ENCODE measurements around the gene IKBIP. TPM values are rescaled to one million over a fixed set of nuclear protein-coding genes. Genes with fewer than 3 reads are reported as not detected.

IKBIP gene
- total and polyA plus RNA-seq, 9 of the 15 experiments (the other 6 are each of a cell fraction or from before 2014, with no cell fraction given), result 3.3 to 19.5 (median 14.9) TPM

DNA sequence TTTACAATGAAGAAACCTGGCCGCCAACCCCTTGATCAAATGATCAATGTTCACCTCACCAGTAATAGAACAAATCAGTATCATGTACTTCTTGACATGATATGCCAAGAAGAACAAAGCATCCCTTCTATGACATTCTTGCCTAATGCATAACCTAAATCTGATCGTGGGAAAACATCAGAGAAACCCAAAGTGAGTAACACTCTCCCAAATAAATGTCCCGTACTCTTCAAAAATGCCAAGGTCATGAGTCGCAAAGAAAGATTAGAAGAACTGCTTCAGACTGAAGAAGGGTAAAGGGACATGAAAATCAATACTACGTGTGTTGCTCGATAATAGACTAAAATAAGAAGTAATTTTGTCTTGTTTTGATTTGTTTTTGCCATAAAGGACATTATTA lies 62.5 kb downstream of the IKBIP start (continued):
- no peak for TF ChIP-seq PHTF2 (CRISPR knock-in tag; IDR thresholded peaks at IDR 0.05)
- TF ChIP-seq, protein P1, sequence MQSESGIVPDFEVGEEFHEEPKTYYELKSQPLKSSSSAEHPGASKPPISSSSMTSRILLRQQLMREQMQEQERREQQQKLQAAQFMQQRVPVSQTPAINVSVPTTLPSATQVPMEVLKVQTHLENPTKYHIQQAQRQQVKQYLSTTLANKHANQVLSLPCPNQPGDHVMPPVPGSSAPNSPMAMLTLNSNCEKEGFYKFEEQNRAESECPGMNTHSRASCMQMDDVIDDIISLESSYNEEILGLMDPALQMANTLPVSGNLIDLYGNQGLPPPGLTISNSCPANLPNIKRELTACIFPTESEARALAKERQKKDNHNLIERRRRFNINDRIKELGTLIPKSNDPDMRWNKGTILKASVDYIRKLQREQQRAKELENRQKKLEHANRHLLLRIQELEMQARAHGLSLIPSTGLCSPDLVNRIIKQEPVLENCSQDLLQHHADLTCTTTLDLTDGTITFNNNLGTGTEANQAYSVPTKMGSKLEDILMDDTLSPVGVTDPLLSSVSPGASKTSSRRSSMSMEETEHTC (IDR thresholded peaks at IDR 0.05), result no peak

DNA sequence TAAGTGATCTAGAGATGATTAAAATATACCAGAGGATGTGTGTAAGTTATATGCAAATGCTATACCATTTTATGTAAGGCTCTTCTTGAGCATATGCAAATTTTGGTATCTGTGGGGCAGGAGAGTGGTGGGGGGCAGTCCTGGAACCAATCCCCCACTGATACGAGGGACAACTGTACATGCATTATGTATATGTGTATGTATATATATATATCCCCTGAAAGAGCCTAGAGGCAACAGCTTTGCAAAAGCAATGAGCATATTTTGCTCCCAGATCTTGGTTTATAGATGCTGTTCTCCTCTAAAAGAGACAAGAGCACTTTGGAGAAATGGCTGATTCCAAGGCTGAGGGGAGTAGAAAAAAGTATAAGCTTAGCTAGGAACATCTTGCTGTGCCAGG lies 63.5 kb downstream of the IKBIP start:
- no peak for FAIRE-seq

More for the DNA sequence above, 63.5 kb downstream of the IKBIP start:
- H3K4me3 ChIP-seq, result no peak overlapping the region
- H3K4me1 ChIP-seq (replicated peaks in 1 of 2; ENCODE audit: control insufficient read depth in 2 of 2, insufficient read depth in 2 of 2, low read length in 2 of 2), result peaks cover 4 to 15% of the 10 kb centered on the region in 2 experiments; a peak in 3 of 5 replicates
- no peaks in the 10 kb centered on the region for H3K27me3 ChIP-seq (ENCODE audit: control insufficient read depth in 2 of 2, insufficient read depth in 2 of 2, low read length in 2 of 2)
- H3K79me2 ChIP-seq (ENCODE audit: control insufficient read depth, insufficient read depth, low read length), result no peaks in the 10 kb centered on the region
- in situ Hi-C loops (cut with MboI), result no loop called here
- intact Hi-C loops (cut with micrococcal nuclease), result no loop called here
- CTCF ChIA-PET (ENCODE audit: low intra/inter-chr PET ratio), result no interaction called here
- ATAC-seq, result no peak
- H3K9me1 ChIP-seq (ENCODE audit: control insufficient read depth, insufficient read depth, low read length), result no peaks in the 10 kb centered on the region
- TF ChIP-seq BRCA1 (IDR thresholded peaks at IDR 0.05) (no peak), BRCA1 (CRISPR knock-in tag; IDR thresholded peaks at IDR 0.05) (no peak), RFX5 (IDR thresholded peaks at IDR 0.05; ENCODE audit: low read depth, low read length) (no peak), NR2F6 (CRISPR knock-in tag; IDR thresholded peaks at IDR 0.05) (no peak), IRF2 (CRISPR knock-in tag; IDR thresholded peaks at IDR 0.05) (no peak)
- TF ChIP-seq, protein P2, sequence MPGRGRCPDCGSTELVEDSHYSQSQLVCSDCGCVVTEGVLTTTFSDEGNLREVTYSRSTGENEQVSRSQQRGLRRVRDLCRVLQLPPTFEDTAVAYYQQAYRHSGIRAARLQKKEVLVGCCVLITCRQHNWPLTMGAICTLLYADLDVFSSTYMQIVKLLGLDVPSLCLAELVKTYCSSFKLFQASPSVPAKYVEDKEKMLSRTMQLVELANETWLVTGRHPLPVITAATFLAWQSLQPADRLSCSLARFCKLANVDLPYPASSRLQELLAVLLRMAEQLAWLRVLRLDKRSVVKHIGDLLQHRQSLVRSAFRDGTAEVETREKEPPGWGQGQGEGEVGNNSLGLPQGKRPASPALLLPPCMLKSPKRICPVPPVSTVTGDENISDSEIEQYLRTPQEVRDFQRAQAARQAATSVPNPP (IDR thresholded peaks at IDR 0.05; ENCODE audit: borderline replicate concordance, insufficient read depth, insufficient read length), result no peak
- TF ChIP-seq, protein P3, sequence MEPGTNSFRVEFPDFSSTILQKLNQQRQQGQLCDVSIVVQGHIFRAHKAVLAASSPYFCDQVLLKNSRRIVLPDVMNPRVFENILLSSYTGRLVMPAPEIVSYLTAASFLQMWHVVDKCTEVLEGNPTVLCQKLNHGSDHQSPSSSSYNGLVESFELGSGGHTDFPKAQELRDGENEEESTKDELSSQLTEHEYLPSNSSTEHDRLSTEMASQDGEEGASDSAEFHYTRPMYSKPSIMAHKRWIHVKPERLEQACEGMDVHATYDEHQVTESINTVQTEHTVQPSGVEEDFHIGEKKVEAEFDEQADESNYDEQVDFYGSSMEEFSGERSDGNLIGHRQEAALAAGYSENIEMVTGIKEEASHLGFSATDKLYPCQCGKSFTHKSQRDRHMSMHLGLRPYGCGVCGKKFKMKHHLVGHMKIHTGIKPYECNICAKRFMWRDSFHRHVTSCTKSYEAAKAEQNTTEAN (CRISPR knock-in tag; IDR thresholded peaks at IDR 0.05), result no peak
- no peak overlapping the region for H3K4me2 ChIP-seq (ENCODE audit: insufficient read depth, low read length)
- no TSS peak for BruUV-seq (replicated peaks)
- POLR2A ChIA-PET, result interaction anchor here (0.6 to 1.6 kb wide), 2 partner anchors 12 to 276 kb away, joined by 3 to 4 read pairs; partner anchors contain the start of gene SLC25A3
- H3K36me3 ChIP-seq (ENCODE audit: control insufficient read depth, insufficient read depth, low read length), result no peaks in the 10 kb centered on the region
- no peak overlapping the region for H2AFZ ChIP-seq (ENCODE audit: low read depth, low read length)
- no peaks in the 10 kb centered on the region for H3K9me3 ChIP-seq (replicated peaks; ENCODE audit: control insufficient read depth, insufficient read depth, low read depth, low read length)
- no peak for DNase-seq (ENCODE audit: extremely low read depth in 1 of 4, low spot score in 3 of 4)
- no peaks in the 10 kb centered on the region for H4K20me1 ChIP-seq (replicated peaks; ENCODE audit: control insufficient read depth, insufficient read depth, low read length)
- H3K9ac ChIP-seq (ENCODE audit: insufficient read depth in 1 of 2, low read depth in 2 of 2, low read length in 2 of 2), result no peak overlapping the region
- H3K27ac ChIP-seq (ENCODE audit: extremely low read depth, low read depth, low read length), result no peak overlapping the region
- WGBS (ENCODE audit: insufficient coverage, low coverage, missing lambda C conversion rate), result 15% methylated on average over 1 of the region's 1 CpG

Data from K562 (cell line).